Thymus (tissue), 11 donors: ENCODE results near the gene CFAP299. TPM values are rescaled to one million over a fixed set of nuclear protein-coding genes. Genes with fewer than 3 reads are reported as not detected.
A peak's percentile ranks its signal among the peaks of the same experiment; 100 is the strongest.

Source experiments
- DNase-seq, 9 donors: peaks; one replicate each; pipeline ENCODE4 v3.0.0-alpha.2; 2013; ENCODE audit warnings: low spot score in 9 of 9, low read depth in 6 of 9, missing footprints in 1 of 9
- H3K27ac ChIP-seq, 2 donors: one replicate each; pipeline ENCODE4 v1.5.1; 2013; ENCODE audit warnings: control low read depth in 1 of 2, low read depth in 1 of 2, low read length in 1 of 2, mild to moderate bottlenecking in 1 of 2, moderate library complexity in 1 of 2
- H3K27me3 ChIP-seq, 2 donors: one replicate each; pipeline ENCODE4 v1.5.1; 2013; ENCODE audit warnings: low read length in 1 of 2; ENCODE audit not compliant: control insufficient read depth in 2 of 2, insufficient read depth in 1 of 2
- H3K36me3 ChIP-seq, 2 donors: one replicate each; pipeline ENCODE4 v1.5.1; 2013; ENCODE audit warnings: low read length in 1 of 2, mild to moderate bottlenecking in 1 of 2, moderate library complexity in 1 of 2; ENCODE audit not compliant: control insufficient read depth in 2 of 2, insufficient read depth in 2 of 2
- H3K4me1 ChIP-seq, 2 donors: one replicate each; pipeline ENCODE4 v1.5.1; 2013; ENCODE audit warnings: low read length in 2 of 2; ENCODE audit not compliant: control insufficient read depth in 2 of 2, insufficient read depth in 2 of 2
- H3K4me3 ChIP-seq, 2 donors: one replicate each; pipeline ENCODE4 v1.5.1; 2013; ENCODE audit warnings: low read length in 2 of 2, control low read depth in 1 of 2, mild to moderate bottlenecking in 1 of 2
- H3K9me3 ChIP-seq, 2 donors: one replicate each; pipeline ENCODE4 v1.5.1; 2013; ENCODE audit warnings: low read length in 1 of 2, mild to moderate bottlenecking in 1 of 2; ENCODE audit not compliant: control insufficient read depth in 2 of 2, insufficient read depth in 1 of 2
- WGBS: extraction: QIAGEN DNeasy Blood & Tissue Kit; methylation state at CpG from one replicate; pipeline ENCODE4 v1.1.7; 2013; 5-methylcytosine and 5-hydroxymethylcytosine counted together
- polyA plus RNA-seq: library from polyadenylated mRNA; stranded (reverse); fragments of 200-250 nt; gene quantifications from one replicate; pipeline ENCODE4 v1.2.3, GENCODE V29; 2013
- total RNA-seq: library from RNA; stranded (reverse); fragments of 120-200 nt; gene quantifications from one replicate; pipeline ENCODE4 v1.2.4, GENCODE V29; 2013
- donor health status: healthy.

Gene CFAP299
- total and polyA plus RNA-seq, 2 donors: 0.18 to 1.0 TPM

- 98% methylated on average over 8 of the region's 8 CpGs for WGBS
- H3K4me3 ChIP-seq: no peak overlapping the region
- no peaks in the 10 kb centered on the region for H3K27me3 ChIP-seq
- no peaks in the 10 kb centered on the region for H3K9me3 ChIP-seq
- H3K4me1 ChIP-seq: no peaks in the 10 kb centered on the region
- no peaks in the 10 kb centered on the region for H3K36me3 ChIP-seq
- no peak for DNase-seq
- no peak overlapping the region for H3K27ac ChIP-seq
Measured at GRCh38 chr4:80321341-80321740, 14.2 kb upstream of the CFAP299 start.

- 90% methylated on average over 4 of the region's 4 CpGs for WGBS
- DNase-seq: no peak
- Histone ChIP-seq H3K27ac (no peak overlapping the region), H3K9me3 (no peaks in the 10 kb centered on the region), H3K36me3 (no peaks in the 10 kb centered on the region), H3K27me3 (no peaks in the 10 kb centered on the region), H3K4me1 (no peaks in the 10 kb centered on the region), H3K4me3 (no peak overlapping the region)
Measured at GRCh38 chr4:80321776-80322175, 13.8 kb upstream of the CFAP299 start.

- H3K36me3 ChIP-seq: no peaks in the 10 kb centered on the region
- H3K9me3 ChIP-seq: no peaks in the 10 kb centered on the region
- H3K4me1 ChIP-seq: no peaks in the 10 kb centered on the region
- no peak overlapping the region for H3K27ac ChIP-seq
- H3K4me3 ChIP-seq: no peak overlapping the region
- H3K27me3 ChIP-seq: no peaks in the 10 kb centered on the region
- peak in 2 of 9 donors; percentile 7 to 47 for DNase-seq
Measured at GRCh38 chr4:80322716-80323115, 12.8 kb upstream of the CFAP299 start.

GRCh38 chr4:80324171-80324570, 11.4 kb upstream of the CFAP299 start:
- peaks cover 0 to 2% of the 10 kb centered on the region in 2 donors for H3K27me3 ChIP-seq
- H3K36me3 ChIP-seq: no peaks in the 10 kb centered on the region
- DNase-seq: no peak
- H3K4me3 ChIP-seq: no peak overlapping the region
- no peak overlapping the region for H3K27ac ChIP-seq
- 96% methylated on average over 6 of the region's 6 CpGs for WGBS
- H3K4me1 ChIP-seq: no peaks in the 10 kb centered on the region
- H3K9me3 ChIP-seq: no peaks in the 10 kb centered on the region

- Histone ChIP-seq H3K36me3 (no peaks in the 10 kb centered on the region), H3K27me3 (peaks cover 2 to 15% of the 10 kb centered on the region in 2 donors), H3K4me3 (no peak overlapping the region), H3K9me3 (no peaks in the 10 kb centered on the region), H3K4me1 (peaks cover 6 to 12% of the 10 kb centered on the region in 2 donors), H3K27ac (no peak overlapping the region)
- no peak for DNase-seq
- 92% methylated on average over 2 of the region's 2 CpGs for WGBS
Measured at GRCh38 chr4:80331693-80332092, 3.8 kb upstream of the CFAP299 start.

GRCh38 chr4:80333121-80333520, 2.4 kb upstream of the CFAP299 start:
- Histone ChIP-seq H3K4me1 (peaks cover 6 to 12% of the 10 kb centered on the region in 2 donors), H3K36me3 (no peaks in the 10 kb centered on the region), H3K27me3 (peaks cover 2 to 15% of the 10 kb centered on the region in 2 donors), H3K9me3 (no peaks in the 10 kb centered on the region), H3K4me3 (no peak overlapping the region), H3K27ac (no peak overlapping the region)
- 94% methylated on average over 4 of the region's 4 CpGs for WGBS
- no peak for DNase-seq

- Histone ChIP-seq H3K9me3 (no peaks in the 10 kb centered on the region), H3K27me3 (peaks cover 0 to 15% of the 10 kb centered on the region in 2 donors), H3K27ac (no peak overlapping the region), H3K36me3 (no peaks in the 10 kb centered on the region), H3K4me3 (no peak overlapping the region), H3K4me1 (peaks cover 6 to 12% of the 10 kb centered on the region in 2 donors)
- WGBS: 93% methylated on average over 1 of the region's 1 CpG
- DNase-seq: no peak
Measured at GRCh38 chr4:80334568-80334967, 962 bp upstream of the CFAP299 start.

- Histone ChIP-seq H3K9me3 (no peaks in the 10 kb centered on the region), H3K4me1 (peaks cover 6 to 12% of the 10 kb centered on the region in 2 donors), H3K36me3 (no peaks in the 10 kb centered on the region), H3K27ac (no peak overlapping the region), H3K27me3 (peaks cover 0 to 15% of the 10 kb centered on the region in 2 donors), H3K4me3 (peak overlapping the region; percentile 51 to 62)
- 8% methylated on average over 3 of the region's 3 CpGs for WGBS
- DNase-seq: no peak
Measured at GRCh38 chr4:80335226-80335553, 340 bp upstream of the CFAP299 start.

GRCh38 chr4:80336582-80336981, 1.1 kb downstream of the CFAP299 start:
- H3K4me3 ChIP-seq: no peak overlapping the region
- H3K4me1 ChIP-seq: peaks cover 6 to 12% of the 10 kb centered on the region in 2 donors
- DNase-seq: peak in 1 of 9 donors; percentile 21
- peaks cover 0 to 6% of the 10 kb centered on the region in 2 donors for H3K9me3 ChIP-seq
- H3K36me3 ChIP-seq: no peaks in the 10 kb centered on the region
- no peak overlapping the region for H3K27ac ChIP-seq
- WGBS: 12% methylated on average over 10 of the region's 10 CpGs
- H3K27me3 ChIP-seq: peaks cover 0 to 15% of the 10 kb centered on the region in 2 donors

- no peak overlapping the region for H3K4me3 ChIP-seq
Measured at GRCh38 chr4:80340036-80340435, 4.5 kb downstream of the CFAP299 start.

More at GRCh38 chr4:80340036-80340435, 4.5 kb downstream of the CFAP299 start:
- Histone ChIP-seq H3K27ac (no peak overlapping the region), H3K4me1 (peaks cover 6 to 12% of the 10 kb centered on the region in 2 donors), H3K9me3 (peaks cover 1 to 8% of the 10 kb centered on the region in 2 donors), H3K27me3 (peaks cover 0 to 15% of the 10 kb centered on the region in 2 donors), H3K36me3 (no peaks in the 10 kb centered on the region)
- WGBS: 76% methylated on average over 2 of the region's 2 CpGs
- no peak for DNase-seq
